GM06990 (cell line): ENCODE measurements around the gene VAPB.

Source experiments
- DNase-seq: peaks from one replicate; pipeline ENCODE4 v3.0.0-alpha.2; 2011; ENCODE audit not compliant: insufficient read length; ENCODE audit errors: extremely low read depth
- H3K27me3 ChIP-seq: replicated peaks from 2 replicates; pipeline ENCODE4 v1.6.0; 2011; ENCODE audit warnings: low read length; ENCODE audit not compliant: control insufficient read depth, insufficient read depth
- H3K36me3 ChIP-seq: 2 replicates; pipeline ENCODE4 v1.5.1; 2011; ENCODE audit warnings: low read length; ENCODE audit not compliant: control insufficient read depth, insufficient read depth
- H3K4me3 ChIP-seq: replicated peaks from 2 replicates; pipeline ENCODE4 v1.5.1; 2011; ENCODE audit warnings: low read depth, mild to moderate bottlenecking, control low read depth, low read length
- TF ChIP-seq, protein P1 (sequence below): IDR thresholded peaks from 2 replicates; pipeline ENCODE4 v1.5.1; 2011; ENCODE audit warnings: low read length, control low read depth, mild to moderate bottlenecking, inconsistent platforms; ENCODE audit not compliant: insufficient read depth, poor library complexity, severe bottlenecking

Gene VAPB

DNA sequence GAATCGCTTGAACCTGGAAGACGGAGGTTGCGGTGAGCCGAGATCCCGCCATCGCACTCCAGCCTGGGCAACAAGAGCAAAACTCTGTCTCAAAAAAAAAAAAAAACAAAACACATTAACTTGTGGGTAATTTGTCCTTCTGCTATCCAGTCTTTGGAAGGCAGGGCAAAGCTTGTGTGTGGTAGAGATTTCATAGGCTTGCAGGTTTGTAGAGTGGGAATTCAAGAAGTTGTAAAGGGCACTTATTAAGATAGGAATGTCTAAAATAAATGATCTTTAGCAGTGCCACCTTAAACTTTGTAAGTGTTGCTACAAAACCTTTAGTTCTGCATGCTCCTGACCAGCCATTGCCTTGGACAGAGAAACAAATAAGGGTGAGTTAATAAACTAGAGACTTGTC is 8.4 kb downstream of the VAPB start:
- no peaks in the 10 kb centered on the region for H3K27me3 ChIP-seq
- no peak overlapping the region for H3K4me3 ChIP-seq
- no peaks in the 10 kb centered on the region; the same call in none of the 2 replicates for H3K36me3 ChIP-seq
- TF ChIP-seq, protein P1, sequence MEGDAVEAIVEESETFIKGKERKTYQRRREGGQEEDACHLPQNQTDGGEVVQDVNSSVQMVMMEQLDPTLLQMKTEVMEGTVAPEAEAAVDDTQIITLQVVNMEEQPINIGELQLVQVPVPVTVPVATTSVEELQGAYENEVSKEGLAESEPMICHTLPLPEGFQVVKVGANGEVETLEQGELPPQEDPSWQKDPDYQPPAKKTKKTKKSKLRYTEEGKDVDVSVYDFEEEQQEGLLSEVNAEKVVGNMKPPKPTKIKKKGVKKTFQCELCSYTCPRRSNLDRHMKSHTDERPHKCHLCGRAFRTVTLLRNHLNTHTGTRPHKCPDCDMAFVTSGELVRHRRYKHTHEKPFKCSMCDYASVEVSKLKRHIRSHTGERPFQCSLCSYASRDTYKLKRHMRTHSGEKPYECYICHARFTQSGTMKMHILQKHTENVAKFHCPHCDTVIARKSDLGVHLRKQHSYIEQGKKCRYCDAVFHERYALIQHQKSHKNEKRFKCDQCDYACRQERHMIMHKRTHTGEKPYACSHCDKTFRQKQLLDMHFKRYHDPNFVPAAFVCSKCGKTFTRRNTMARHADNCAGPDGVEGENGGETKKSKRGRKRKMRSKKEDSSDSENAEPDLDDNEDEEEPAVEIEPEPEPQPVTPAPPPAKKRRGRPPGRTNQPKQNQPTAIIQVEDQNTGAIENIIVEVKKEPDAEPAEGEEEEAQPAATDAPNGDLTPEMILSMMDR = no peak
- no peak for DNase-seq

DNA sequence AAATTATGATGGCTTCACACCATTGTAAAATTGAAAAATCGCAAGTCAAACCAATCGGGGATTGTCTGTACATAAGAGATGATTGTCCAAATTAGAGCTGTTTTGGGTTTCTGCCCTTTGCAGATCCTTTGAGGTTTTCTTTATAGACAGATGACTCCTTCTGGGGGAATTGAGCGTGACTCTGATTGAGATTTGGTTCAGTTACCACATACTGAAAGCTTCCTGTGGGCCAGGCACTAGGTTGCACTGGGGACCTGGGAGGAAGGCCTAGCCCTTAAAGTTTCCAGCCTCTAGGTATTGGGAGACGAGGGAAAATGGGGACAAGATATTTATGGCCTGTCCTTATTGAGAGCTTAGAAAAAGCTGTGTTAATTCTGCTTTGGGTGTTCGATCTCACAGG is 9.2 kb downstream of the VAPB start:
- TF ChIP-seq, protein P1 = no peak
- Histone ChIP-seq H3K27me3 (no peaks in the 10 kb centered on the region), H3K36me3 (no peaks in the 10 kb centered on the region; the same call in none of the 2 replicates), H3K4me3 (no peak overlapping the region)
- no peak for DNase-seq

DNA sequence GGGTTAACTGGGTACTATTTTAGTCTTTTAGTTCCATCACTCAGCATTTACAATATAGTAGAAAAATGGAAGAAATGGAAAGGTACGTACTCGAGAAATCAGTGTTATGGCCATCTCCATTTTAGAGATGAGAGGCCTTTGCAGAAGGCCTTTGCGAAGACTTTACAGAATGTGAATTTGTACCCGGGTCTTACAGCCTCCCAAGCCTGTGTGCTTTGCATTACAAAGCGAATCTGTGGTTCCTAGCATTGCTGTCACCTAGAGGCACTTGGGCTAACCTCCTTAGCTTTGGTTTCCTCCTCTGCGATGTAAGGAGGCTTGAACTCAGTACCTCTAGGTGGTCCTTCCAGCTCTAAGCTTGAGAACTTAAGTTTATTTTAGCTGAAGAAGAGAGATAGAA is 10.9 kb downstream of the VAPB start:
- Histone ChIP-seq H3K4me3 (no peak overlapping the region), H3K27me3 (no peaks in the 10 kb centered on the region), H3K36me3 (no peaks in the 10 kb centered on the region; the same call in none of the 2 replicates)
- no peak for DNase-seq
- TF ChIP-seq, protein P1 = no peak

DNA sequence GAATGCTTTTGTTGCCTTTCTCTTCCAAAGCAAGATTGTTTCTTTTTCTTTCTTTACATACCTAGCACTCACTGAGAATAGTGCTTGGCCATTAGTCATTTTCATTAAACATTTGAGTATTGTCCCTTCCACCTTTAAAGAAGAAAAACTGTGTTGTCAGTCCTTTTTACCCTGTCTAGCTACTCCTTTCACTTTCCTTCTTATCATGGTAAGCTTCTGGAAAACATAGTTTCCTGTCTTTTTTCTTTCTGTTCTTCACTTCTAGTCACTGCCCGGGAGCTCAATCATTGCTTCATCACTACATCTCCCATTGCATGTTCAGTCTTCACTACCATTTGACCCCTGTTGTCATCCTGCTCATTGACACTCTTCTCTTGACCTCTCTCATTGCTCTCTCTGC is 12.1 kb downstream of the VAPB start:
- no peak overlapping the region for H3K4me3 ChIP-seq
- no peaks in the 10 kb centered on the region for H3K27me3 ChIP-seq
- no peaks in the 10 kb centered on the region; the same call in none of the 2 replicates for H3K36me3 ChIP-seq
- TF ChIP-seq, protein P1 = no peak
- no peak for DNase-seq

DNA sequence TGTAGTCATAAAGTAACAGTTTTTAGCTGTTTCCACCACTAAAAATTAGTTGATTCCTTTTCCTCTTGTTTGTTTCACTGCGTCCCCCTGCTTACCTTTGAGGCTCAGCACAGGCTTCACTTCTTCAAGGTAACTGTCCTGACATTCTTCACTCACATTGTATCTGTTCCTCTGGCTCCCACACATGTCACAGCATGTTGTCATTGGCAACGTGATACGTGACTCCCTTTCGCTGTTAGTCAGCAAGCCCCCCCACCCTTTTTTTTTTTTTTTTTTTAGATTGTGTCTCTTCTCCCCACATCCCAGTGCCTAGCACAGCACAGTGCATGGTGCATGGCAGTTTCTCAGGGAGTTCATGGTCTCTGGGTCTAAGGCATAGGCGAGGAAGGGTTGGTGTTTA is 13.3 kb downstream of the VAPB start:
- H3K36me3 ChIP-seq = no peaks in the 10 kb centered on the region; the same call in none of the 2 replicates
- TF ChIP-seq, protein P1 = no peak
- DNase-seq = no peak
- H3K4me3 ChIP-seq = no peak overlapping the region
- H3K27me3 ChIP-seq = no peaks in the 10 kb centered on the region

DNA sequence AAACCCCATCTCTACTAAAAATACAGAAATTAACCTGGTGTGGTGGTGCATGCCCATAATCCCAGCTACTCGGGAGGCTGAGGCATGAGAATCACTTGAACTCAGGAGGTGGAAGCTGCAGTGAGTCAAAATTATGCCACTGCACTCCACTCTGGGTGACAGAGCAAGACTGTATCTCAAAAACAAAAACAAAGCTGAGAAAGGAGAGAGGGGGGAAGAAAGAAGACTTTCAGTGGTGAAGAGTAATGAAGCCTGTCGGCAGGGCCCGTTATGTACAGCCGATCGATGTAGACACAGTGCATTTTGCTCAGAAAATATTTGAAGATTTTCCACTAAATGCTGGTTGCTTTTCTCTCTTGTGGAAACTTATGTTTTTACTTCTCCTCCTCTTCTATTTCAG is 13.8 kb downstream of the VAPB start:
- H3K36me3 ChIP-seq = no peaks in the 10 kb centered on the region; the same call in 1 of the 2 replicates
- no peak for DNase-seq
- TF ChIP-seq, protein P1 = no peak
- no peaks in the 10 kb centered on the region for H3K27me3 ChIP-seq
- no peak overlapping the region for H3K4me3 ChIP-seq
